Fibroblast of upper back skin (primary cell): Measurements from ENCODE around the gene ATG16L1.
A peak's percentile ranks its signal among the peaks of the same experiment; 100 is the strongest.

Experiments used
- DNase-seq: peaks from one replicate; pipeline ENCODE4 v3.0.0-alpha.2; 2013

ATG16L1 gene

DNA sequence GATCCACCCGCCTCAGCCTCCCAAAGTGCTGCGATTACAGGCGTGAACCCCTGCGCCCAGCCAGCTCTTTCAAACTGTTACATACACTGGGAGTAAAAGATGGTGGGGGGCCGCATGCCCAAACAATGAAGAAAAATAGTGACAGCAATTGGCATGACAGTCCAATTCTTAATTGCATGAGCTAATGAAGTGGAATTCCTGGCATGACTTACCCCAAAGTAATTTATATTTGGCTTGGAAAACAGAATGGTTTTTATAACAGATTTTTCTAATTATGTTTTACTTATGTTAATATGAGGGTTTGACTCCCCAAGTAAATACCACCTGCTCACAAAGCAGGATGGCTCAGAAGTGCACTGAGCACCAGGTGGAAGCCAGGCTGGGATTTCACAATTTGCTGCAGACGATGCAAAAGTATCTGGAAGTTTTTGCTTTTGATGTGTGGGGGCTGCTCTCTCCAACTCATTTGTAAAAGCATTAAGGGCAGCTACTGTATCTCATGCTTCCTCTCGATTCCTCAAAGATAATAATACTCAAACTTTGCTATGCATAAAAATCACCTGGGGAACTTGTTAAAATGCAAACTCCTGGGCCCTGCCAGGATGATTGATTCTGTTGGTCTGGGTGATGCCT lies 24.0 kb upstream of the ATG16L1 start:
- DNase-seq = no peak

DNA sequence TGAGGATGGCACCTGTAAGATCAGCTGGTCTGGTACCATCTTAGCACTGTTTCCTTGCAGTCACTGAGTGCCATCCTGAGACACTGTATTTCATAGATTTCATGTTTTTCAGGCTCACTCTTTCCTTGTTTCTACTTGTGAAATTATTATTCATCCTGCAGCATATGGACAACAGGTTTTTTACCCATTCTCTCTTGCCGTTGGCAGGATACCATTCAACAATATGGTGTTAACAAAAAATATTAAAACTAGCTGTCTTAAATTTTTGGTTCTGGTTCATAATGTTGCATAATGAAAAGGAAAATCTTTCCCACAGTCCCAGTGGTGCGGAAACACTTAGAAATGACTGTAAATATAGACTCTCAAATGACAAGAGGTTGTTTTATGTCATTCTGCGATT lies 23.1 kb upstream of the ATG16L1 start:
- DNase-seq = no peak

DNA sequence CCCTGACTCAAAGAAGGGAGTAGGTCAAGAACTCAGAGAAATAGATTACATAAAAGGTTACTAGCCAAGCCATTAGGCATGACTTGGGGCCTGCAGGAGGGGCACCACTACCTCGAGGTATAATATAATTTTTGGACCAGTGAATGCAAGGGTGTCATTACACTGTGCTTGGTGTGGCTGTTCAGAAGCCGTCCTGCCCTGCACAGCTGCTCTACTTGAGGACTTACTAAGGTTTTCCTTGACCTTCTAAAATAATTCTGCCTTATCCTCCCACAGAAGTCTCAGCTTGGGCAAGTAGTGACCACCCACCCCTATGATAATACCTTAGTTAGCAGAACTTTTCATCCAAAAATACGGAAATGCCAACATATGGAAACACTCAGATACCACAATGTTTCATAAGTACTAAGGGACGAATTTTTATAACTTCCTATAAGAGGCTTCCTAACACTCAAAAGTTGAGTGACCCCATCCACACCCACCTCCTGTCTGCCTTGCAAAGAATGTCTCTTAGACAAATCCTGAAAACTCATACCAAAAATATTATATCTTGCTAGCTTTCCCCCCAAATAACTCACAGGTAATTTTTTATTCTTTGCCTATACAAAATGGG lies 17.7 kb upstream of the ATG16L1 start:
- DNase-seq = no peak

DNA sequence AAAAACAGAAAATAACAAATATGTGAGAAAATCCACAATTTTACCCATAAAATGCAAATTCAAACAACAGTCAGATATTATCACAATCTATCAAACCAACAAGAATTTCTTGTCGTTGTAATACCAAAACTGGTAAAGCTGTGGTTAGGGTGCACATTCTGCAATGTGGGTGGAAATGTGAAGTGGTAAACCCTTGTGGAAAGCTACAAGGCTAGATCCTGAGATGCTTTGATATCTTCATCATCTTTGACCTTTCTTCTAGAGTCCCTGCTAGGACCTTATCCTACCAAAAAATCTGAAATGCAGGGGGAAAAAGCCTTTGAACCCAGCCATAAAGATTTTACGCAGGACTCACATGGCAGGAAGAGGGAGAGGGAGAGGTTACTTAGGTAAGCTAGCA lies 17.2 kb upstream of the ATG16L1 start:
- DNase-seq = no peak

DNA sequence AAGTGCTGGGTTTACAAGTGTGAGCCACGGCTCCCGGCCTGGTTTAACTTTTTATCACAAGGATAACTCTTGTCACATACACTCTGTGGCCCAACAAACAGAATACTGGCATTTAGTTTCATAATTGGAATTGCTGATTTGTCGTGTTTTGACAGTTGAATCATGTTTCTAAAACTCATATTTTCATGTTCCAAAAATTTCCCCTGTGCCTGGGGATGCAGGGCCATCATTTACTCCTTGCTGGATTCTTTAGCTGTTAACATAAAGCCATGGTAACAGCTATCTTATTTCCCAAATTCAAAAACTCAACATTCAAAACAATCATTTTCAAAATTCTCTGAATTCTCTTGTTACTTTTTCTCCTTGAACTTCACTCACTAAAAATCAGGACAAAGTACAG lies 16.5 kb upstream of the ATG16L1 start:
- DNase-seq = no peak

DNA sequence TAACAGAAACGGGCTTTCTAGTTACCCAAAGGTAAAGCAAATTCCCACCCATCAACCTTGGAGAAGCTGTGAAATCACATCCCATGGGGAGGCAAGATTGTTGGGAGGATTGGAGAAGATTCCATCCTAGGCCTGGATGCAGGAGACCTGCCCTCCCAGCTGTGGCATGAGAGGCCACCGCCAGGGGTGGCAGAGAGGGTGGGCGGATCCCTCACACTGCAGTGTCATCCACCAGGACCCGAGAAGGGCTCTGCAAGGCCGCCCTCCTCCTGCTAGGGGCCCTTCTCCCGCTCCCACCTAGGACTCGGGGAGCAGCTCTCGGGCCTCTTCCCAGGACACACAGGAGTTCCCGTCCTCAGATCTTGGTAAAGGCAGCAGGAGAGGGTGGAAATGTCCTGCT lies 15.5 kb upstream of the ATG16L1 start:
- no peak for DNase-seq

DNA sequence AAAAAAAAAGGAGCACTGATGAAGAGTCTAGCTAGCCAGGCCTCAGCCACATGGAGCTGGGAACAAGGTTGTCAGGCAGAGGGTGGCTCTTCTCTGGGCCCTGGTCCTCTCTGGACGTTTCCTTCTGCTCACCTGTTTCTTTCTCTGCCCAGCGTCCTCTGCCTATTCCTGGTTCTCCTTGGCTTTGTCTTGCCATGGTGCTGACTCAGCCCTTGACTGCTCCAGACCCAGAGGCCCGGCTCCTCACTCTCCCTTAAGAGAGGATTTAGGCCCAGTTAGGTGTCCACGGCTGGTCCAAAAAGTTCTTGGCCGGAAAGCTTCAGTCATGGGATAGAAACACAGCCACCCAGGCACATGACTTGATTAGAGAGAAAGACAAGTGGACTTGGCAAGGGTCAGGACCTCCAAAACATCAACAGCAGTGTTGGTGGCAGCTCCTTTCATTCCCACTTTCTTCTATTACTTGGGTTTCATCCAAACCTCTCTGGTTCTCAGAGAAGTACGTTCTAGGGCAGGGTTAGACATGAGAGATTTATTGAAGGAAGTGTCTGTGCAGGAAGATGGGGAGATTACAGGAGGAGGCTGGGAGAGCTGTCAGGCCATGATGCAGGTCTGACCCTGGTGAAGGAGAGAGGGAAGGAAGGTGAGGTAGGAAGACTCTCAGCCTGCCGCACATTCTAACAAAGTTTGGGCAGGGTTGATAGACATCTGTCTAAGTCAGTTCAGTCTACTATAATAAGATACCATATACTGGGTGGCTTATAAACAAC lies 14.5 kb upstream of the ATG16L1 start:
- DNase-seq = no peak

DNA sequence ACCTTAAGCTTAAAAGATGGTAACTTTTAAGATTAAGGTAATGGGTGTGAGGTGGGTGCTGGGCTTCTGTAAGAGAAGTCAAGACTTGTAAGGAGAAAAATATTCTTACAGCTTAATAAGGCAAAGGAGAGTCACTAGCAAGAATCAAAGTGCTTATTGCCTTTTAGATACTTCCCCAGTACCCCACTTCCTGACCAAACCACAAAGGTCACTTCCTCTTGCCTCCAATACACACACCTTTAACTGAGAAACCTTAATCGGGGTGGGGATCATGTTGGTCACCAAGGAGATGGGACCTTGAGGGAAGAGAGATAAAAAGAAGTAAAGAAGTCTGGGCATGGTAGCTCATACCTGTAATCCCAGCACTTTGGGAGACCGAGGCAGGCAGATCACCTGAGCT lies 10.6 kb upstream of the ATG16L1 start:
- no peak for DNase-seq

DNA sequence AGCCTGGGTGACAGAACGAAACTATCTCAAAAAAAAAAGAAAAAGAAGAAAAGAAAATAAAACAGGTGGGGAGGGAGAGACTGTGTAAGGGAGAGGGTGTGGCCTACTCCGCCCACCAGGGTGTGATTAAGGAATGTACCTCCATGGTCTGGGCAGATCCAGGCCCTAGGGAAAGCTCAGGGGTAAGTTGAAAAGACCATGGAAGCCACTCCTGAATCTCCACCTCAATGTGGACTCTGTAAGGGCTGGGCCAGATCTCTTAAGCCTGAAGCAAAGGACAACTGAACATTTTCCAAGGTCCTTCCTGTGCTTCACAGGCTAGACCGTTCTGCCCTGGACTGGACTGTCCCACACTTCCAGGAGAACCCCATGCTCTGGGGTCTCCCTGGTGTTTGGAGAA lies 9.7 kb upstream of the ATG16L1 start:
- no peak for DNase-seq

DNA sequence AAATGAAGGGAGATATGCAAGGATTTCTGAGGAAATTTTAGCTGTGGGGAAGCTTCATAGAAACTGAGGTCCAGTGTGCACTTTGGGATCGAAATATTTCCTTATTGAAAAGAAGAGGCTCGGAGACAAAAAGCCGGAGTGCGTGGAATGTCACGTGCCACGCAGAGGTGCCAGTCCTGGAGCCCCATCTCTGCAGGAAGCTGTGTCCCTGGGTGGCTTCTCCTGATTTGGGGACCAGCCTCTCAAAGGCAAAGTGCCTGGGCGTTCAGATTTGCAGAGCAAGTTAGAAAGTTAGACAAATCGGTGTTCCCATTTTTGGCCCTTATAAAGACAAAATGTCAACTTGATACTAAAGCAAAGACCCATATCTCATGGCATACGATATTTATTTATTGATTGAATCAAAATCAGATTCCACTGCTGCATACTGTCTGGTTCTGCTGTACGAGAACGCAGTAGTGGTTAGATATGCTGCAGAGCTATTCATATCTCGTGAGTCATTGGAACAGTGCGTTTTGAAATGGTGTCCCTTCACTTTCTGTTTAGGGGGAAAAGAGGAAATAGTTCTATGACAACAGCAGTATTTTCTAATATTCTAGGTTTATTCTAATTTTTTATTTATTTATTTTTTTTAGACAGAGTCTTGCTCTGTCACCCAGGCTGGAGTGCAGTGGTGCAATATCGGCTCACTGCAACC lies 9.1 kb upstream of the ATG16L1 start:
- DNase-seq = no peak

DNA sequence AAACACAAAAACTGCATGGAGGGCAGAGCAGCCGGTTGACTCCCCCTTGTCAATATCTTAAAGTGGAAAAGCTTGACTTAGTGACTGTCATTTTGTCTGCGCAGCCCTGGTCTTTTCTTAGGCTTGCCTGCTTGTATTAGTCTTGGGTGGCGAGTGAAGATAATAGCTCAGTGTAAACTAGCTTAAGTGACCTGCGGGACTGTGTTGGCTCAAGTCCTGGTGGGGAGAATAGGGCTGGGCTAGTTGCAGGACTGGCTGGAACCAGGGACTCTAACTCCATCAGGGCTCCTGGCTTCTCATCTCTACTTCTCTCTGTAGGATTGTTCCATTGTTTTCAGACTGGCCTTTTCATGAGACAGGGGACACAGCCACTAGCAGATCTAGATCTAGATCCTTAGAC lies 8.1 kb upstream of the ATG16L1 start:
- DNase-seq = no peak

DNA sequence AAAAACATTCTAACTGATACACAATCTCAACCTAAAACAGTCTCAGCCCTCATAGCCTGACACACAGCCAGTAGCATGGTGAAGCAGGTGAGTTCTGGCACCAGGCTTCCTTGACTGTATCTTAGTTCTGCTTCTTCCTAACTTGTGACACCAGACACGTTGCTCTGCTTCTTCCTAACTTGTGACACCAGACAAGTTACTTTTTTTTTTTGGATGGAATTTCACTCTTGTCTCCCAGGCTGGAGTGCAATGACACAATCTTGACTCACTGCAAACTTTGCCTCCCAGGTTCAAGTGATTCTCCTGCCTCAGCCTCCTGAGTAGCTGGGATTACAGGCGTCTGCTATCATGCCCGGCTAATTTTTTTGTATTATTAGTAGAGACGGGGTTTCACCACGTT lies 6.7 kb upstream of the ATG16L1 start:
- DNase-seq = no peak

DNA sequence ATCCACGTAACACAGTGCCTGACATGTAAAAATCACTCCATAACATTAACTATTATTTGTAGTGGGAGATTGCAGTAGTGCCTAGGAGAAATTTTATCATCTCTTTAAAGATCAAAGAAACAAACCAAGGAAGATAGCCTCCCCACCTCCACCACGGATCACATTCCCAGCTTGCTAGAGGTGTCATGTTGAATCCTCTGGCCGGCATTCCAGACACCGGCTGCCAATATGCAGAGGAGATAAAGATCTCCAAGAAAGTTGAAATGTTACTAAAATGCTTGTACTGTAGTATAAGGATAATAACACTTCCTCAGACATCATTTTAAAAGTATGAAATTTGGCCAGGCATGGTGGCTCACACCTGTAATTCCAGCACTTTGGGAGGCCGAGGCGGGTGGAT lies 6.1 kb upstream of the ATG16L1 start:
- no peak for DNase-seq

DNA sequence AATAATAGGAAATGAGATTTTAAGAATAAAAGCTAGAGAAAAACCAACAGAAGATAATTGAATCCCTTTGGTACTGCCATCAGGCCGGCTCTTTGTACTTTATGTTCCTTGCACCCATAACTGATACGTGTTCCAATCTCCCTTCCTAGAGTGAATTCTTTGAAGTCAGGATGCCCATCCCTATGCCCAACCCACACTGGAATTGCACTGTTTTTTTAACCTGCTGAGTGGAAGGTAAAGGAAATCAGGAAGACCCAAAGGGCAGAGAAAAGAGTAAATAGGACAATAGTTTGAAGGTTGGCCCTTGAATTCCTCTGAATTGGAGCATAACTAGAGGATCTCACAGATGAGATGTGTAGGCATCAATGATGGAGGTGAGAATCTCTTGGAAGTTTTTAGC lies 4.4 kb upstream of the ATG16L1 start:
- no peak for DNase-seq

DNA sequence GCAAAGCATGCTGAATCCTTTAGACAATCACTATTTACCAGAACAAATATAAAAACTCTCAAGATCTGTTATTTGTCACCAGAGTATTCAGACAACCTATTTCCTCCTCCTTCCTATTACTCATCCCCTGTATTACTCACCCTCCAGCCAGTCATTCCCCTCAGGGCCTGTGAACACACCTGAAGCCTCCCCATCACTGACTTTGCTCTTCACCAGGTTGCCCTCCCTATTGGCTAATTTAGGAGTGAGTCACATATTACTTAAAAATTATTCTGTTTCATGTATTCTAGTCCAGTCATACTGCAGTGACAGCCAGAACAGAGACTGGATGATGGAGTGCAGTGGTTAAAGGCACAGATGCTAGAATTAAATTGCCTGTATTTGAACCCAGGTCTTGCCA lies 3.7 kb upstream of the ATG16L1 start:
- DNase-seq = peak; percentile 29

DNA sequence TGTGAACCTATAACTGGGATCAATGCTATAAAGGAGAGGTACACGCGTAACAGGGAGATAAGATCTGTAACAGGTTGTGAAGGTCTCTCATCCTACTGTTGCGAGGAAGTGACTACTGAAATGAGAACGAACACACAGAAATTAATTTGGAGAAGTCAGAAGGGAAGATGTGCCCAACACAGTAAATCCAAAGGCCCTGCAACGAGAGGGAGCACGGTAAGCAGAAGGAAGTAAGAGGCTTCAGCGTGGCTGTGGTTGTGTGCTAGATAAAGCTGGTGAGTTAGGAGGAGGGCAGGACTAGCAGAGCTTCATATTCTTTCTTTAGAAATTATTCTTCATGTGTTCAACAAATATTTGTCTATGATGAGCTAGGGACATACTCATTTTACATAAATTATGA lies 2.5 kb upstream of the ATG16L1 start:
- no peak for DNase-seq

DNA sequence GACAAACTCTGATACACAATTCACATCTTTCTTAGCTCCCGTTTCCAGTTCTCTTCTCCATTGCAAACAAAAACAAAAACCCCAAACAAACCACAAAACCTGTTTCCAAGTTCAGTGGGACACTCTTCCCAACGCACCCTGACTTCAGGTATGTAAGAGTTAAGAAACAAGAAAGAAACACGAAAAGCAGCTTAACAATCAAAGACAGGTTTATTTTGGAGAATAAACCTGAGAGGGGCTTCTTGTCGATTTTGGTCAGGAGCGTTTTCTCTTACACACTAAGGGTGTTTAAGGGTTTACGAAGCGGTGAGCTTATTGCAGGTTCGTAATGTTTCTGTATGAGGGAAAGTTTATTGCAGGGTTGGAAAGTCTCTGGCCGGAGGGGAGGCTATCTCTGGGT lies 905 bp upstream of the ATG16L1 start:
- DNase-seq = no peak

DNA sequence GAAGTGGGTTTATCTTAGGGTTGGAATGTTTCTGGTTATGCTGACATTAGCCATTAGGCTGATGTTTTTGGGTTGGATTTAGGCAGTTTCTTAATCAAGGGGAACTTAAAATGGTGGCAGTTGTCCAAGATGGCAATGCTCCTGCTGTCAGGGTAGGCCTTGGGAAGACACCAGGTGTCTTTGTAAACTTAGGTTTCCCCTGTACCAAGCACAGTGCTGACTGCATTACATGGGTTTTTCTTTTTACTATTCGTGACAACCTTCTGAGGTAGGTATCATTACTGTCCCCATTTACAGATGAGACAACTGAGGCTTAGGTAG lies 528 bp upstream of the ATG16L1 start:
- DNase-seq = no peak

DNA sequence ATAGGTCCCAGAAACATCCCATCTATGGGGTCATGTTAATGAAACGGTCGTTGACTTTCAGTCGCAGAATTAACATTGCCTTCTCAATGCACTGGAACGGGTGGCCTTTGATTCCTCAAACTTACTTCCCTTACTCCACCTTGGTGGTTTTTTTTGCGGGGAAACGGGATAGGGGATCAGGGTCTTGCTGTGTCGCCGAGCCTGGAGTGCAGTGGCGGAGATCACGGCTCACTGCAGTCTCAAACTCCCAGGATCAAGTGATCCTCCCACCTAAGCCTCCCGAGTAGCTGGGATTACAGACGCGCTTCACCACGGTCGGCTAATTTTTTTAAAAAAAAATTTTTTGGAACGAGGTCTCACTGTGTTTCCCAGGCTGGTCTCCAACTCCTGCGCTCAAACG lies 754 bp downstream of the ATG16L1 start:
- no peak for DNase-seq

DNA sequence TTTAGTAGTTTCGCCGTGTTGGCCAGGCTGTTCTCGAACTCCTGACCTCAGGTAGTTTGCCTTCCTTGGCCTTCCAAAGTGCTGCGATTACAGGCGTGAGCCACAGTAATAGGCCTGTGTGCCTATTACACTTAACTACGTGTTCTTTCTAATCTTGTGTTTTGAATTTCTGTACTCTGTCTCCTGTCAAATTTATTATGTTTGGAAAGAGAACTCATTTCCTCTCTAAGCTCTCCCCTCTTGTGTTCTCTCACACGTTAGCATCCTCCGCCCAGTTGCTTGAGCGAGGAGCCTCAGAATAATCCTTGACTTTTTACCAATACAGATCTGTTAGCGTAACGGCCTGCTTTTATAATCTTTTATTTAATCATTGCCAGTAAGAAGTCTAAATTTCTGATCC lies 3.7 kb downstream of the ATG16L1 start:
- DNase-seq = no peak

DNA sequence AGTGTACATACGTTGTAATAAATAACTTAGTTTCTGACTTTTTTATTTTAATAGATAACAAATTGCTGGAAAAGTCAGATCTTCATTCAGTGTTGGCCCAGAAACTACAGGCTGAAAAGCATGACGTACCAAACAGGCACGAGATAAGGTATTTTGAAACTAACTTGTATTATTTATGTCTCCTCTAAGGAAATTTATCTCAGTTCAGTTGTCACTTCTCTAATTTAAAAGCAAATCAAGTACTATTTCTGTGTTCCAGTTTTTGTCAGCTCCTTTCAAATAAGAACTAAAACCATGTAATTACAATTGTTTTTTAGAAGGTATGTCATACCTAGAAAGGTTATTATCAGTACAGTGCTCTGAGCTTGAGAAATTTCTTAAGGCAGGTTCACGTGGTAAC lies 4.6 kb downstream of the ATG16L1 start:
- DNase-seq = no peak

DNA sequence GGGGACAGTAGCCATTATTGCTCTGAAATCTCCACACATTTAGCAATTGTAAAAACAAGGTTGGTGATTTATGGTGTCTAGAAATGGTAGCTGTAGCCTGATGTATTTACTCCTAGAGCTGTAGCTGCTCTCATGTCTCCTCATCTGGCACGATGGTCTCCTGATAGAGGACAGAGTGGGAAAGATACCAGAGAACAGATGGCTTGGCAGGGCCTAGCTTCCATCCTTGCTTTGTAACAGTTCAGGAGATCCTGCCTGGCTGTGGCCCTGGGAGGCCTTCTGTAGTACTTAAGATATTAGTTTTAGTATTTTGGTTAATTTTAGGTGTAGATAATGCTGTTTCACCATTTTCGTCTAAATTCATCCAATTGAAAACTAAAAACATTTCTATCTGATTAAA lies 6.7 kb downstream of the ATG16L1 start:
- DNase-seq = no peak

DNA sequence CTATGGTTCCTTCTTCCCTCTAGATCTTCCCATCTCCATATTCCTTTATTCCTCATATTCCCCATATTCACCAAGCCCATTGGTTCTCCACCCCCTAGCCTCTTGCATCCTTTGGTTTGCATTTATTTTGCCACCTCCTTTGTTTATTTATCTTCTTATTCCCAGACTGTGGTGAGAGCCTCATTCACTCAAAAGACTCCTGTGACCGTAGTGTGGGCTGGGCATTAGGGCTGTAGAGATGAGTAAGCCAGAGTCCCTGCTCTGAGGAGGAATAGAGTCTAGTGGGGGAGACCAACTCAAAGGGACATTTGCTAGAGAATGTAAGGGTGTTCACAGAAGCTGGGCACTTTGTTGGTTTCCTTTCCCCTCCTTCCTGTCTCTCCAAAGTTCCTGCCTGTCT lies 8.3 kb downstream of the ATG16L1 start:
- no peak for DNase-seq

DNA sequence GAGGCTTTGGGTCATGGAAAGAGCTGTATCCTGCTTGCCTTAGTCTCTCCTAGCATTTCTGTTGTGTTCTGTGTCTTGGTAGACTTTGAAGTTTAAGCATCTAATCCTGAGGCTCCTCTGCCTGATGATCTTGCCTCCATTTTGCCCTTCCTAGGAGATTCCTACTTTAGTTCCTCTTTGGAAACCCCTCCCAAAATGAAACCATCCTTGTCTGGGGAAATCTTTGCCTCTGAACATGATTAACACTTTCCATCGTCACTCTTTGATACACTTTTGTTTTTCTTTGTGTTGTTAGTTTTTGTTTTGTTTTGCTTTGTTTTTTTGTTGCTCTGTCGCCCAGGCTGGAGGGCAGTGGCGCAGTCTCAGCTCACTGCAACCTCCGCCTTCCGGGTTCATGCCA lies 9.2 kb downstream of the ATG16L1 start:
- no peak for DNase-seq
